Keratinocyte (primary cell): Measurements from ENCODE around the gene SCT. TPM values are rescaled to one million over a fixed set of nuclear protein-coding genes. Genes with fewer than 3 reads are reported as not detected.

Experiments used
- DNase-seq: peaks from one replicate; pipeline ENCODE4 v3.0.0-alpha.2; 2011; ENCODE audit warnings: low read depth, missing footprints, low spot score
- FAIRE-seq: peaks from 2 replicates; lab custom pipeline; 2011; peaks lifted over from hg19 to GRCh38; lab: Jason Lieb, UNC
- H2AFZ ChIP-seq: 2 replicates; pipeline ENCODE4 v1.6.0; 2012; ENCODE audit warnings: low read length, control low read depth, inconsistent platforms; ENCODE audit not compliant: control insufficient read depth
- H3K27ac ChIP-seq: 2 replicates; pipeline ENCODE4 v1.5.1; 2011; ENCODE audit warnings: low read length; ENCODE audit not compliant: control insufficient read depth, insufficient read depth
- H3K27me3 ChIP-seq: 3 replicates; pipeline ENCODE4 v1.6.0; 2011; ENCODE audit warnings: low read length; ENCODE audit not compliant: control insufficient read depth, insufficient read depth; ENCODE audit errors: extremely low read depth
- H3K36me3 ChIP-seq, 2 experiments: 2 replicates in 1 of 2; 3 replicates in 1 of 2; pipeline ENCODE4 v1.5.1; 2011; ENCODE audit warnings: low read length in 2 of 2, mild to moderate bottlenecking in 1 of 2; ENCODE audit not compliant: control insufficient read depth in 2 of 2, insufficient read depth in 2 of 2; ENCODE audit errors: extremely low read depth in 1 of 2
- H3K4me1 ChIP-seq: 3 replicates; pipeline ENCODE4 v1.5.1; 2011; ENCODE audit warnings: low read length; ENCODE audit not compliant: control insufficient read depth, insufficient read depth; ENCODE audit errors: extremely low read depth
- H3K4me2 ChIP-seq: 3 replicates; pipeline ENCODE4 v1.6.0; 2011; ENCODE audit warnings: low read depth, low read length; ENCODE audit not compliant: control insufficient read depth, insufficient read depth; ENCODE audit errors: extremely low read depth
- H3K4me3 ChIP-seq, 3 experiments: fragments of 200-600 bp in 1 of 3; sonication (generic) in 1 of 3; 2 replicates in 2 of 3; 3 replicates in 1 of 3; pipeline ENCODE4 v1.5.1; 2011 to 2016; ENCODE audit warnings: low read length in 3 of 3, mild to moderate bottlenecking in 3 of 3, control low read depth in 2 of 3, inconsistent platforms in 1 of 3, low read depth in 1 of 3, mixed read lengths in 1 of 3, mixed run types in 1 of 3, moderate library complexity in 1 of 3; ENCODE audit not compliant: control insufficient read depth in 2 of 3, insufficient read depth in 2 of 3; ENCODE audit errors: extremely low read depth in 1 of 3
- H3K79me2 ChIP-seq: 2 replicates; pipeline ENCODE4 v1.6.0; 2012; ENCODE audit warnings: low read length; ENCODE audit not compliant: control insufficient read depth, insufficient read depth
- H3K9ac ChIP-seq: 3 replicates; pipeline ENCODE4 v1.6.0; 2011; ENCODE audit warnings: low read length; ENCODE audit not compliant: control insufficient read depth, insufficient read depth; ENCODE audit errors: extremely low read depth
- H3K9me1 ChIP-seq: 3 replicates; pipeline ENCODE4 v1.6.0; 2011; ENCODE audit warnings: low read length; ENCODE audit not compliant: control insufficient read depth, insufficient read depth; ENCODE audit errors: extremely low read depth
- H3K9me3 ChIP-seq: 2 replicates; pipeline ENCODE4 v1.5.1; 2012; ENCODE audit warnings: low read depth, low read length; ENCODE audit not compliant: control insufficient read depth
- H4K20me1 ChIP-seq: 3 replicates; pipeline ENCODE4 v1.6.0; 2011; ENCODE audit warnings: low read length; ENCODE audit not compliant: control insufficient read depth, insufficient read depth; ENCODE audit errors: extremely low read depth
- CTCF ChIP-seq, 3 experiments: IDR thresholded peaks in 1 of 3; conservative IDR thresholded peaks in 1 of 3; optimal IDR thresholded peaks in 1 of 3; 2 replicates in 2 of 3; 3 replicates in 1 of 3; pipeline versions ENCODE3 to v1.5.1; 2011; ENCODE audit warnings: low read length in 3 of 3, mild to moderate bottlenecking in 3 of 3, moderate library complexity in 2 of 3, control low read depth in 1 of 3, inconsistent platforms in 1 of 3; ENCODE audit not compliant: insufficient read depth in 2 of 3; ENCODE audit errors: extremely low read depth in 1 of 3
- EZH2 ChIP-seq: IDR thresholded peaks from one replicate; pipeline ENCODE4 v1.6.1; 2012; ENCODE audit warnings: inconsistent platforms, mild to moderate bottlenecking, low read length, moderate library complexity
- dilution Hi-C: fragments of 300-500 bp; cut with MboI; formaldehyde crosslinking; loops from one replicate; pipeline ENCODE4 v1.7.0; 2020; ENCODE audit warnings: low sequenced_read_pairs; ENCODE audit not compliant: extremely low pct_ligation_motif_present
- polyA plus RNA-seq, 5 experiments: library from polyadenylated mRNA; depleted of rRNA in 3 of 5; stranded (reverse) in 3 of 5; stranded (forward) in 1 of 5; unstranded in 1 of 5; fragments of >200 nt; gene quantifications; 1 replicate in 1 of 5; 2 replicates in 3 of 5; 3 replicates in 1 of 5; pipeline versions ENCODE4 v1.2.1 to v1.2.3, GENCODE V29; 2011 to 2012; ENCODE audit warnings: missing spikeins in 2 of 5, low read depth in 1 of 5, low replicate concordance in 1 of 5

The SCT gene
- polyA plus RNA-seq, 1 donor (not counting 4 experiments of a cell fraction or from before 2014, with no cell fraction given) = not detected

GRCh38 chr11:640021-640706 is 13.2 kb upstream of the SCT start:
- no peak overlapping the region for H3K4me3 ChIP-seq
- H2AFZ ChIP-seq = no peak overlapping the region
- H3K36me3 ChIP-seq = peaks cover 0 to 3% of the 10 kb centered on the region in 2 experiments
- H3K4me1 ChIP-seq = peaks cover 2% of the 10 kb centered on the region
- DNase-seq = no peak
- FAIRE-seq = no peak
- H4K20me1 ChIP-seq = no peaks in the 10 kb centered on the region
- H3K4me2 ChIP-seq = no peak overlapping the region
- H3K27me3 ChIP-seq = peaks cover 28% of the 10 kb centered on the region
- H3K9me3 ChIP-seq = no peaks in the 10 kb centered on the region
- H3K79me2 ChIP-seq = no peaks in the 10 kb centered on the region
- no peak overlapping the region for H3K9ac ChIP-seq
- H3K27ac ChIP-seq = no peak overlapping the region
- no peaks in the 10 kb centered on the region for H3K9me1 ChIP-seq
- dilution Hi-C loops = no loop called here
- TF ChIP-seq CTCF (optimal IDR thresholded peaks at IDR 0.05 in 1 of 3, IDR thresholded peaks at IDR 0.05 in 1 of 3, conservative IDR thresholded peaks at IDR 0.05 in 1 of 3; ENCODE audit: extremely low read depth in 1 of 3, insufficient read depth in 2 of 3, low read length in 3 of 3) (no peak), EZH2 (no peak)

- H3K79me2 ChIP-seq = no peaks in the 10 kb centered on the region
These were observed 12.5 kb upstream of the SCT start for GRCh38 chr11:639332-639955.

More at GRCh38 chr11:639332-639955, 12.5 kb upstream of the SCT start:
- H3K9ac ChIP-seq = no peak overlapping the region
- H3K4me3 ChIP-seq = no peak overlapping the region
- no peaks in the 10 kb centered on the region for H3K9me3 ChIP-seq
- peaks cover 0 to 3% of the 10 kb centered on the region in 2 experiments for H3K36me3 ChIP-seq
- H3K9me1 ChIP-seq = no peaks in the 10 kb centered on the region
- H2AFZ ChIP-seq = no peak overlapping the region
- peaks cover 2% of the 10 kb centered on the region for H3K4me1 ChIP-seq
- H4K20me1 ChIP-seq = no peaks in the 10 kb centered on the region
- FAIRE-seq = no peak
- TF ChIP-seq EZH2 = no peak
- no peak for TF ChIP-seq CTCF (optimal IDR thresholded peaks at IDR 0.05 in 1 of 3, IDR thresholded peaks at IDR 0.05 in 1 of 3, conservative IDR thresholded peaks at IDR 0.05 in 1 of 3; ENCODE audit: extremely low read depth in 1 of 3, insufficient read depth in 2 of 3, low read length in 3 of 3)
- no peak overlapping the region for H3K4me2 ChIP-seq
- DNase-seq = no peak
- H3K27me3 ChIP-seq = peaks cover 28% of the 10 kb centered on the region
- dilution Hi-C loops = no loop called here
- H3K27ac ChIP-seq = no peak overlapping the region
